D721Med (cell line): ENCODE measurements around the gene SLC6A6.

Experiments used
- DNase-seq: peaks from one replicate; pipeline ENCODE4 v3.0.0; 2011; ENCODE audit warnings: low spot score; ENCODE audit not compliant: insufficient read length
- FAIRE-seq: peaks from 2 replicates; lab custom pipeline; 2011; peaks lifted over from hg19 to GRCh38; lab: Jason Lieb, UNC
- TF ChIP-seq, protein P1 (sequence below): IDR thresholded peaks from 2 replicates; pipeline ENCODE4 v1.5.1; 2012; ENCODE audit warnings: mild to moderate bottlenecking, control low read depth; ENCODE audit not compliant: insufficient read depth; ENCODE audit errors: missing control alignments

Gene SLC6A6

DNA sequence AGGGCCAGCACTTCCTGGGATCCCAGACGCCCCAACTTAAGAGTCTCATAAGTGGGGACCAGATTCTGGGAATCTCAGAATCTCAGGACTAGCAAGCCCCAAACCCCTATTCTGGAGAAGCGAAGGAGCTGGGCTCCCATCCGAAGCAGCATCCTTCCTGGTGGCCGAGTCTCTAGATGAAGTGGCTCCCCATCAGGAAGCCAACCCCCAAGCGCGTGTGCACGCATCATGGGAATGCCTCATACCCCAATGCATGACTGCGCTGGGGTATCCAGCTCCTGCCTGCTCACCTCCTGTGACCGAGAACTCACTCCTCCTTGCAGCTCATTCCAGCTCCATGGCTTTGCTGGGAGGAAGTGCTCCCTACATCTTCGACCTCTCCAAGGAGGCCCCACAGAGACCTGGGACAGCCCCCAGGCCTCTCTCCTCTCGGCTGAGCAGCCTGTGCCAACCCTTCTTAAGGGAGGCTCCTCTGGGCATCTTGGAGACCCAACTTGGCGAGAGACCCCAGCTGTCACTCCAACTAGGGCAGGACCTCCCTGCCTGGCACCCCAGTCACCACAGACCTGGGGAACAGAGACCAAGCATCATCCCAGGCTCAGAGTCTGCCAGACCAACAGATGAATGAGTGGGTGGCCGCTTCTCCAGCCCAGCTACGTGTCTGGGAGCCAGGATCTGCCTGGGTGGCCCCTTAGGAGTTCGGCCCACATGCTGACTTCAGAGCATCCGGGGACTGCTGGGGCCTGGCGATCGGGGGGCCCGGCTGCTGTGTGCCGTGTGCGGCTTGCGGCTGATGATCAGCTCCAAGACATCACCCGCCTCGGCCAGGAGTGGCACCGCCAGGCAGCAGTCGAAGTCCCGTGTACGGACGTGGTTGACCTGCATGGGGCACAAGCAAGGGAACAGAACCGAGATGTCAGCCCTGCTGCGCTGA is 90.8 kb downstream of the SLC6A6 start:
- TF ChIP-seq, protein P1, sequence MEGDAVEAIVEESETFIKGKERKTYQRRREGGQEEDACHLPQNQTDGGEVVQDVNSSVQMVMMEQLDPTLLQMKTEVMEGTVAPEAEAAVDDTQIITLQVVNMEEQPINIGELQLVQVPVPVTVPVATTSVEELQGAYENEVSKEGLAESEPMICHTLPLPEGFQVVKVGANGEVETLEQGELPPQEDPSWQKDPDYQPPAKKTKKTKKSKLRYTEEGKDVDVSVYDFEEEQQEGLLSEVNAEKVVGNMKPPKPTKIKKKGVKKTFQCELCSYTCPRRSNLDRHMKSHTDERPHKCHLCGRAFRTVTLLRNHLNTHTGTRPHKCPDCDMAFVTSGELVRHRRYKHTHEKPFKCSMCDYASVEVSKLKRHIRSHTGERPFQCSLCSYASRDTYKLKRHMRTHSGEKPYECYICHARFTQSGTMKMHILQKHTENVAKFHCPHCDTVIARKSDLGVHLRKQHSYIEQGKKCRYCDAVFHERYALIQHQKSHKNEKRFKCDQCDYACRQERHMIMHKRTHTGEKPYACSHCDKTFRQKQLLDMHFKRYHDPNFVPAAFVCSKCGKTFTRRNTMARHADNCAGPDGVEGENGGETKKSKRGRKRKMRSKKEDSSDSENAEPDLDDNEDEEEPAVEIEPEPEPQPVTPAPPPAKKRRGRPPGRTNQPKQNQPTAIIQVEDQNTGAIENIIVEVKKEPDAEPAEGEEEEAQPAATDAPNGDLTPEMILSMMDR: no peak
- DNase-seq (no peak), FAIRE-seq (no peak)

DNA sequence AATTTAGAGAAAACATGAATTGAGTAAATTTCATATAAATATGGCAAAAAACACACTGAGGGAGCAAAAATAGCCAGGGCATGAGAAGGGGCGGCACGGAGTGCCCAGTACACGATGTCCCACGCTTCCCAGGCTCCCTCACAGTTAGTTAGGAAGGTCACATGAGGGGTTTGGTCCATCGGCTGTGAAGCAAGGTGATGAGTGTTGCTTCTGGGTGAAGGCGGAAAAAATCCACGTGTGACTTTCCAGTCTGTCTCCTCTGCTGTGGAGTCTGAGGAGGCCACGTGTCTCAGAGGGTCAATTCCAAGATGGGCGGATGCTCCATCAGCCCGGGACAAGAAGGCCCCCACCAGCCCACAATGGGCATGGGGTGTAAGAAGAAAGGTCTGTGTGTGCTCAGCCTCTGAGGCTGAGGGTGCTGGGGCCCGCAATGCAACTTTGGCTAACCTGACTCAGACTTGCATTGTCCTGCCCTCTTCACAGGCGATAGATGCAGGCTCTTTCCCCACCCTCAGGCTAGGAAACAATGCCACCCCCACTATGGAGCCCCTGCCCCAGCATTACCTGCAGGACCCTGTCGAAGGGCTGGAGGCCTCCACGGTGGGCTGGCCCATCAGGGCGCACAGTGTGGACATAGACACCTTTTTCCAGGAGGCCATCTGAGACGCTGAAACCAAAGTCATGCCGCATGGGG is 92.0 kb downstream of the SLC6A6 start:
- FAIRE-seq: no peak
- TF ChIP-seq, protein P1: no peak
- no peak for DNase-seq

- no peak for DNase-seq
- TF ChIP-seq, protein P1: no peak
- FAIRE-seq: no peak
Measured at GRCh38 chr3:14494973-14495300, 92.5 kb downstream of the SLC6A6 start.

DNA sequence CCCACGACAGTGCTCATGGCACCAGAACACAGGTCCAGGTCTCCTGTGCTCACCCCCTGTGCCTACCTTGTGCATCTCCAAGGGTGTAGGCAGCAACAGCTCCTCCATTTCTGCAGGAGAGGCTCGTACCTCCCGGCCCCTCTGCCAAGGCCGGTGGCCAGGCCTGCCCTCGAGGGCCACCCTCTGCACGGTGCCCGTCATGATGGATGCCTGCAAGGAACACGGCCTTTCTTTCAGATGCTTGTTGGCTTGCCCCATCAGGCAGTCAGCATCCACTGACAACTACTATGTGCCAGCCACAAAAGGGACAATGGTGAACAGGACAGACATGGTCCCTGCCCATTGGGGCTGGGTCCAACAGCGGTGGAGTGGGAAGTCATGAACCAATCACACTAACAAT is 93.9 kb downstream of the SLC6A6 start:
- TF ChIP-seq, protein P1: no peak
- DNase-seq (no peak), FAIRE-seq (no peak)

DNA sequence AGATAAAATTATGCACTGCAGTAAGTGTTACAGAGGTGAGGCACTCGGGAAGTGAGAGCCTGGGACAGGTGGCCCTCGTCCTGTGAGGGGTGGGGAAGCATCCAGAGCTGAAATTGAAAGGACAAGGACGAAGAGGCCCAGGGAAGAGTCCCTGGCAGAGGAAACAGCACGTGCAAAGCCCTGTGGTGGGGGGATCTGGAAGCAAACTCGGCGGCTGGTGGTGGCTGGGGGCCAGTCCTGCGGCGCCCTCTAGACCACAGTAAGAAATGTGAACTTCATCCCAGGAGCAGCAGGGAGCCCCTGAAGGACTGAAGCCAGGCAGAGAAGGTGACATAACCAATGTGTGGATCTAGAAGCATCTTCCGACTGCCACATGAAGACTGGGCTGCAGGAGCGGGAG is 94.9 kb downstream of the SLC6A6 start:
- DNase-seq (no peak), FAIRE-seq (no peak)
- TF ChIP-seq, protein P1: no peak

DNA sequence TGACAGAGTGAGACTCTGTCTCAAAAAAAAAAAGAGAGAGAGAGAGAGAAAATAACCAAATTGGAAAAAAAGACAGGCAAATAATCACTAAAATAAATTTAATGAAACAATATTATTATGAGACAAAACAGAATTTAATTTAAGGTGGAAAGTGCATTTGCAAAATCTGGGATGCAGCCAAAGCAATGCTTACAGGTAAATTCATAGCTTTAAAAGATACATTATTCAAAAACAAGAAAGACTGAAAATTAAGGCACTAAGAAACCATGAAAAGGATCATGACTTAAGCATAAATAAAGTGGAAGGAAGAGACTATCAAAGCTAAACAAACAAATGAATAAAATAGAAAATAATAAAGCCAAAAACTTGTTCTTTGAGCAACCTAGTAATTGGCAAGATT is 100.1 kb downstream of the SLC6A6 start:
- no peak for FAIRE-seq
- TF ChIP-seq, protein P1: no peak
- no peak for DNase-seq
